ENCODE measurements around the gene CAMK1D. TPM values are rescaled to one million over a fixed set of nuclear protein-coding genes. Genes with fewer than 3 reads are reported as not detected.

Gene CAMK1D
- total RNA-seq, 1 donor from 2014 or later = 1.8 TPM

DNA sequence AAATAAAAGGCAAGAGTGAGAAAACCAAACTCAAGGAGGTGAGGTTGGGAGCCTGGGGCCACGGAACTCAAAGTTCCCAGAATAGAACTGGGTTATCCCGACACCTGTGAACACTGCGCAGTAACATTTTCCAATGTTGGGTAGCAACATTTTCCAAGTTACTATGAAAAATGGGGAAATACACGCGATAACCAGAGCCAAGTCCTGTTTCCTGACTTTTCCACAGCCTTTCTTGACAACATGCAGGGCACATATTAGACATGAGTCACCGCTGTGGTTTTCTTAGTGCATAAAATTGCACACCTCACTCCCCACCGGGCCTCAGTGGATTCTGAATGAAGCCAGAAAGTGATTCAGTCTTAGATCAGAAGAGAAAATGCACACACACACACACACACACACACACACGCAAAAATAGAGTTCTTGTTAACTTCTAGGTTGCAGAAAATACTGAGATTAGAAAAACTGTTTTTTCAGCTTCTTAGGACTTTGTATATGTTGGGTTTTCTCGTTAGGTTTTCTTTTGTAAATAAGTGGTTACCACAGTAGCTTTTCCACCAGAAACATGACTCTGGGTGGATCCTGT, 70.0 kb downstream of the CAMK1D start:
- Histone ChIP-seq H3K4me3 (ENCODE audit: low read depth, low read length) (no peak overlapping the region), H3K36me3 (ENCODE audit: control insufficient read depth, insufficient read depth, low read length) (no peaks in the 10 kb centered on the region), H3K27me3 (ENCODE audit: control insufficient read depth, insufficient read depth, low read length) (no peaks in the 10 kb centered on the region)
- DNase-seq (ENCODE audit: low read depth) (peak; percentile 97), FAIRE-seq (no peak)
- TF ChIP-seq, protein P1, sequence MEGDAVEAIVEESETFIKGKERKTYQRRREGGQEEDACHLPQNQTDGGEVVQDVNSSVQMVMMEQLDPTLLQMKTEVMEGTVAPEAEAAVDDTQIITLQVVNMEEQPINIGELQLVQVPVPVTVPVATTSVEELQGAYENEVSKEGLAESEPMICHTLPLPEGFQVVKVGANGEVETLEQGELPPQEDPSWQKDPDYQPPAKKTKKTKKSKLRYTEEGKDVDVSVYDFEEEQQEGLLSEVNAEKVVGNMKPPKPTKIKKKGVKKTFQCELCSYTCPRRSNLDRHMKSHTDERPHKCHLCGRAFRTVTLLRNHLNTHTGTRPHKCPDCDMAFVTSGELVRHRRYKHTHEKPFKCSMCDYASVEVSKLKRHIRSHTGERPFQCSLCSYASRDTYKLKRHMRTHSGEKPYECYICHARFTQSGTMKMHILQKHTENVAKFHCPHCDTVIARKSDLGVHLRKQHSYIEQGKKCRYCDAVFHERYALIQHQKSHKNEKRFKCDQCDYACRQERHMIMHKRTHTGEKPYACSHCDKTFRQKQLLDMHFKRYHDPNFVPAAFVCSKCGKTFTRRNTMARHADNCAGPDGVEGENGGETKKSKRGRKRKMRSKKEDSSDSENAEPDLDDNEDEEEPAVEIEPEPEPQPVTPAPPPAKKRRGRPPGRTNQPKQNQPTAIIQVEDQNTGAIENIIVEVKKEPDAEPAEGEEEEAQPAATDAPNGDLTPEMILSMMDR (IDR thresholded peaks at IDR 0.05; ENCODE audit: insufficient read depth, low read length, severe bottlenecking) = no peak

DNA sequence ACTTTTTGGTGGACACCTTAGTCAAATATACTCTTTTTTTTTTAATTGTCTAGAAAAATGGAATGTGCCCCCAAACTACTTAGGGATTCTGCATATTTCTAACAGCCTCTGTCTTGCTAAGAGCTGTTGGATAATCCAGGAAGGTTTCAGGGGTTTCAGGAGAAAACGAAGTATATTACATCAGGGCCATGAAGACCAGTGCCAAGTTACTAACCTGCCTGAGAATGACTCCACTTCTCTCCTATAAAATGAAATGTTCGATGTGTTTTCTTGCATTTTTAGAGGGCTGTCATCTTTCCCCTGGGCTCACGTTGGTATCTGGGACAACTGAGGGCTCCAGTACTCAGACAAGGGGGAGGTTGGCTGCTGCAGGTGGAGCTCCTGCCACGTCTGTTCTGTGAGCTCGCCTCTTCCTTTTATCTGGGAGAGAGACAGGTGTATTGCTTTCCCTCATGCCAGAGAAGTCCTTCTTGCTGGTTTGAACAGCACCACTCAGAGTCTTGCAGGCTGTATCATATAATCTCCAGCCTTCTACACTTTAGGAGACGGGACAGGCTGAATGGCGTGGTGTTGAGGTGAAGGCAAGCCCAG, 71.3 kb downstream of the CAMK1D start:
- DNase-seq (ENCODE audit: low read depth) = no peak
- no peak overlapping the region for H3K4me3 ChIP-seq (ENCODE audit: low read depth, low read length)

DNA sequence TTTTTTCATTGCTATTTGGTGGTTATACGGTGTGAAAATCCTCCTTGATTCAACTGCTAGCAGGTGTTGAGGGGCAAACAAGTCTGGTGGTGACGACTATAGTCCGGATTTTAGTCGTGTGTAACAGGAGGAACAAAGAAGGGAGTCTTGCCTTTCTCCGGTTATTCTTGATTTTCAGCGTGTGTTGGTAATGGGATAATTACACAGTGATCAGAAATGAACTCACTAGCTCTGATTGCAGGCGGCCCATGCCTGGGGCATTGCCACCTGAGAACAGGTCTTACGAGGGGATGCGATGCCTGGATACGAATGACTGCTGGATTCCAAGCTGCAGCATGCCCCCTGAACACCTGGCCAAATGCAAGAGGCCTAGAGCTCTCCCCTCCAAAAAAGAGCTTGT, 72.8 kb downstream of the CAMK1D start:
- TF ChIP-seq, protein P1 (IDR thresholded peaks at IDR 0.05; ENCODE audit: insufficient read depth, low read length, severe bottlenecking) = no peak
- Histone ChIP-seq H3K4me3 (ENCODE audit: low read depth, low read length) (no peak overlapping the region), H3K36me3 (ENCODE audit: control insufficient read depth, insufficient read depth, low read length) (no peaks in the 10 kb centered on the region), H3K27me3 (ENCODE audit: control insufficient read depth, insufficient read depth, low read length) (no peaks in the 10 kb centered on the region)
- DNase-seq (ENCODE audit: low read depth) (peak; percentile 2), FAIRE-seq (no peak)

More for the DNA sequence above, 71.3 kb downstream of the CAMK1D start:
- no peaks in the 10 kb centered on the region for H3K36me3 ChIP-seq (ENCODE audit: control insufficient read depth, insufficient read depth, low read length)
- TF ChIP-seq, protein P1 (IDR thresholded peaks at IDR 0.05; ENCODE audit: insufficient read depth, low read length, severe bottlenecking) = no peak
- no peaks in the 10 kb centered on the region for H3K27me3 ChIP-seq (ENCODE audit: control insufficient read depth, insufficient read depth, low read length)
- FAIRE-seq = no peak

DNA sequence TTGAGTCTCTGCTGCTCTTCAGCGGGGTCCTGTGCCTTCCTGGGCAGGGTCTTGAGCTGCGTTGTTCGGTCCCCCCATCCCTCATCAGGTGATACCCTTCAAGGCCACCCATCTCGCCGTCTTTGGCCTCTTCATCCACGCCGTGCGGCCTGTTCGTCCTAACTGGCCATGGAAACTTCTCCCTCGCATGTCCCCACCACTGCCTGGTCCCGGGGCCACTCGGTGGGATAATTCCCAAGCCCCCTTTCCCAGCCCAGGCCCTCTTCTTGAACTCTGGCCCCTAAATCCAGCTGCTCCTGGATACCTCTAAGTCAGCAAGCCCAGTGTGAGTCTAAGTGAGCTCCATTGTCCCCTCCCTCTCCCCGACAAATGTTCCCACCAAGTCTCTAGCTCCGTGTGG, 74.5 kb downstream of the CAMK1D start:
- H3K36me3 ChIP-seq (ENCODE audit: control insufficient read depth, insufficient read depth, low read length) = no peaks in the 10 kb centered on the region
- H3K4me3 ChIP-seq (ENCODE audit: low read depth, low read length) = no peak overlapping the region
- TF ChIP-seq, protein P1 (IDR thresholded peaks at IDR 0.05; ENCODE audit: insufficient read depth, low read length, severe bottlenecking) = no peak
- FAIRE-seq (no peak), DNase-seq (ENCODE audit: low read depth) (no peak)
- H3K27me3 ChIP-seq (ENCODE audit: control insufficient read depth, insufficient read depth, low read length) = no peaks in the 10 kb centered on the region

DNA sequence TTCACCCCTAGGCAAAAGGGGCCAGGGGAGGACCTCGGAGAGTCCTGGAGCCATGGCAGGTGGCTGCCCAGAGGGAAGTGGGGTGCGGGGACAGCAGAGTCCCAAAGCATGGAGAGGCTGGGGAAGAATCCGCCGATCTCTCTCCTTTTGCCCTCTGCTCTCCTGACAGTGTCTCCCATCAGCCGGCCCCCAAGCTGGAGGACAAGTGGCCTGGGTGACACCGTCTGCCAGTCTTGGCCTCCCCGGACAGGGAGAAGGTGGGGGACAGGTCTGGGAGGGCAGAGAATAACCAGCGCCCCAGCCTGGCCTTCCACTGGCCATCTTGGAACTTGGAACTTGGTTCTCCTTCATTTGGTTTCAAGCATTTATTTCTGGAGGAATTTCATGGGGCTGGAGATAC, 77.9 kb downstream of the CAMK1D start:
- TF ChIP-seq, protein P1 (IDR thresholded peaks at IDR 0.05; ENCODE audit: insufficient read depth, low read length, severe bottlenecking) = no peak

More for the DNA sequence above, 77.9 kb downstream of the CAMK1D start:
- FAIRE-seq (no peak), DNase-seq (ENCODE audit: low read depth) (no peak)
- Histone ChIP-seq H3K27me3 (ENCODE audit: control insufficient read depth, insufficient read depth, low read length) (no peaks in the 10 kb centered on the region), H3K4me3 (ENCODE audit: low read depth, low read length) (no peak overlapping the region), H3K36me3 (ENCODE audit: control insufficient read depth, insufficient read depth, low read length) (no peaks in the 10 kb centered on the region)

Data from bronchial epithelial cell (primary cell).